OCI-LY1 (cell line): Measurements from ENCODE around the gene NFIA.

ENCODE experiments used
- H2AFZ ChIP-seq: fragments of 200-600 bp; sonication (generic), shearing (Covaris generic); 2 replicates; pipeline ENCODE4 v1.6.0; 2014; ENCODE audit warnings: antibody characterized with exemption, mild to moderate bottlenecking, low read length
- H3F3A ChIP-seq: fragments of 200-600 bp; sonication (generic), shearing (Covaris generic); 2 replicates; pipeline ENCODE4 v1.6.0; 2014; ENCODE audit warnings: mild to moderate bottlenecking, antibody characterized with exemption, low read length, moderate library complexity; ENCODE audit not compliant: insufficient read depth
- H3K27ac ChIP-seq: fragments of 200-600 bp; sonication (generic); 2 replicates; pipeline ENCODE4 v1.5.1; 2014; ENCODE audit warnings: low read length, mixed run types, mild to moderate bottlenecking, low read depth; ENCODE audit not compliant: poor library complexity, severe bottlenecking
- H3K27me3 ChIP-seq: fragments of 200-600 bp; sonication (generic); 2 replicates; pipeline ENCODE4 v1.6.0; 2014; ENCODE audit warnings: antibody characterized with exemption, mild to moderate bottlenecking, low read length, moderate library complexity; ENCODE audit not compliant: insufficient read depth
- H3K36me3 ChIP-seq: fragments of 200-600 bp; sonication (generic); 2 replicates; pipeline ENCODE4 v1.6.1; 2014; ENCODE audit warnings: mild to moderate bottlenecking, antibody characterized with exemption, low read length, moderate library complexity, mixed read lengths; ENCODE audit not compliant: insufficient read depth
- H3K4me1 ChIP-seq: fragments of 200-600 bp; sonication (generic); 2 replicates; pipeline ENCODE4 v1.5.1; 2014; ENCODE audit warnings: mild to moderate bottlenecking, low read length, moderate library complexity; ENCODE audit not compliant: insufficient read depth, severe bottlenecking
- H3K4me2 ChIP-seq: fragments of 200-600 bp; sonication (generic), shearing (Covaris generic); 2 replicates; pipeline ENCODE4 v1.6.1; 2014; ENCODE audit warnings: low read length
- H3K4me3 ChIP-seq: fragments of 200-600 bp; sonication (generic); 2 replicates; pipeline ENCODE4 v1.5.1; 2014; ENCODE audit warnings: low read length, low read depth, mild to moderate bottlenecking, mixed read lengths; ENCODE audit not compliant: poor library complexity, severe bottlenecking
- H3K79me2 ChIP-seq: fragments of 200-600 bp; shearing (Covaris generic); 2 replicates; pipeline ENCODE4 v1.6.1; 2016; ENCODE audit warnings: mixed run types, low read length, mixed read lengths; ENCODE audit not compliant: insufficient read depth
- H3K9ac ChIP-seq: fragments of 200-600 bp; sonication (generic), shearing (Covaris generic); 2 replicates; pipeline ENCODE4 v1.6.1; 2014; ENCODE audit warnings: mild to moderate bottlenecking, low read length, mixed read lengths
- H3K9me2 ChIP-seq: fragments of 200-600 bp; sonication (generic), shearing (Covaris generic); 2 replicates; pipeline ENCODE4 v1.6.1; 2014; ENCODE audit warnings: low read depth, mild to moderate bottlenecking, low read length, mixed read lengths
- H3K9me3 ChIP-seq: fragments of 200-600 bp; shearing (Covaris generic); 2 replicates; pipeline ENCODE4 v1.6.1; 2014; ENCODE audit warnings: low read length, mixed read lengths
- H4K20me1 ChIP-seq: fragments of 200-600 bp; sonication (generic), shearing (Covaris generic); 2 replicates; pipeline ENCODE4 v1.6.0; 2016; ENCODE audit warnings: mild to moderate bottlenecking, low read length; ENCODE audit not compliant: insufficient read depth
- CTCF ChIP-seq: fragments of 200-600 bp; sonication (generic), shearing (Covaris generic); IDR thresholded peaks from 2 replicates; pipeline ENCODE4 v1.5.1; 2017; ENCODE audit warnings: mild to moderate bottlenecking, antibody characterized with exemption, low read length, moderate library complexity, mixed read lengths
- EZH2 ChIP-seq: fragments of 200-600 bp; sonication (generic), shearing (Covaris generic); IDR thresholded peaks from 2 replicates; pipeline ENCODE4 v1.8.0; 2017; ENCODE audit warnings: borderline replicate concordance, mixed run types, mild to moderate bottlenecking, antibody characterized with exemption, low read length, moderate library complexity, mixed read lengths

NFIA gene

GRCh38 chr1:61182049-61182448 is 99.7 kb downstream of the NFIA start:
- Histone ChIP-seq H2AFZ (no peak overlapping the region), H4K20me1 (no peaks in the 10 kb centered on the region), H3K27ac (peak overlapping the region; percentile 1), H3K9me3 (no peaks in the 10 kb centered on the region), H3K79me2 (no peaks in the 10 kb centered on the region), H3K36me3 (0 out of 2 replicates have a peak, but pooled peaks cover 5% of the 10 kb centered on the region), H3K4me1 (peaks cover 59% of the 10 kb centered on the region), H3F3A (no peaks in the 10 kb centered on the region; the same call in 1 of the 2 replicates), H3K9me2 (no peaks in the 10 kb centered on the region), H3K4me3 (no peak overlapping the region), H3K9ac (no peak overlapping the region), H3K4me2 (no peak overlapping the region), H3K27me3 (no peaks in the 10 kb centered on the region)
- TF ChIP-seq EZH2: no peak
- TF ChIP-seq CTCF: no peak

GRCh38 chr1:61182480-61182879 is 100.1 kb downstream of the NFIA start:
- Histone ChIP-seq H3K4me2 (no peak overlapping the region), H3K79me2 (no peaks in the 10 kb centered on the region)

GRCh38 chr1:61183471-61184039 is 101.2 kb downstream of the NFIA start:
- no peaks in the 10 kb centered on the region; the same call in 1 of the 2 replicates for H3F3A ChIP-seq
- H3K4me2 ChIP-seq: peak overlapping the region; percentile 66; the same call in 1 of the 2 replicates
- H3K36me3 ChIP-seq: 0 out of 2 replicates have a peak, but pooled peaks cover 10% of the 10 kb centered on the region
- H3K4me1 ChIP-seq: peaks cover 56% of the 10 kb centered on the region
- H3K79me2 ChIP-seq: no peaks in the 10 kb centered on the region
- no peaks in the 10 kb centered on the region for H3K27me3 ChIP-seq
- H3K9me2 ChIP-seq: no peaks in the 10 kb centered on the region
- peak overlapping the region; percentile 52 for H3K4me3 ChIP-seq
- H3K27ac ChIP-seq: peak overlapping the region; percentile 90
- no peak overlapping the region for H3K9ac ChIP-seq
- no peaks in the 10 kb centered on the region for H4K20me1 ChIP-seq
- no peak for TF ChIP-seq EZH2
- TF ChIP-seq CTCF: no peak
- no peaks in the 10 kb centered on the region for H3K9me3 ChIP-seq
- H2AFZ ChIP-seq: peak overlapping the region; percentile 24; the same call in 1 of the 2 replicates

More at GRCh38 chr1:61182480-61182879, 100.1 kb downstream of the NFIA start:
- Histone ChIP-seq H3K27me3 (no peaks in the 10 kb centered on the region), H3K4me1 (peaks cover 59% of the 10 kb centered on the region), H3K9ac (no peak overlapping the region), H4K20me1 (no peaks in the 10 kb centered on the region), H3K9me3 (no peaks in the 10 kb centered on the region), H3F3A (no peaks in the 10 kb centered on the region; the same call in 1 of the 2 replicates), H3K4me3 (no peak overlapping the region), H3K27ac (peak overlapping the region; percentile 1), H2AFZ (no peak overlapping the region), H3K9me2 (no peaks in the 10 kb centered on the region), H3K36me3 (0 out of 2 replicates have a peak, but pooled peaks cover 5% of the 10 kb centered on the region)
- TF ChIP-seq CTCF (no peak), EZH2 (no peak)
